Stimulated activated naive B cell treated with anti-CD40 and anti-IgM and Interleukin-4, amounts not matched to agents 10 μg/mL and 1 μg/mL and 100 μg/mL, for 72 hours (primary cell): ENCODE measurements around the gene ADCYAP1R1.
A peak's percentile ranks its signal among the peaks of the same experiment; 100 is the strongest.
"Not testable (repeated sequence)": the region's sequence is repeated elsewhere in the genome, so short reads cannot be mapped to it uniquely, and the experiment has no call there.

Experiments used
- ATAC-seq, 2 donors: fragments of 150-1000 bp; cut with Tn5 transposase; replicated peaks; 2 replicates each; pipeline ENCODE4 v1.10.0; 2021; ENCODE audit warnings: moderate library complexity in 1 of 2
- DNase-seq: peaks from one replicate; pipeline ENCODE4 v3.0.0; 2021
- H3K27ac Mint-ChIP-seq: one replicate; pipeline ENCODE4 v1.8.0; 2022; ENCODE audit warnings: mild to moderate bottlenecking, mixed read lengths
- H3K27me3 Mint-ChIP-seq, 2 donors: one replicate each; pipeline ENCODE4 v1.8.0; 2022; ENCODE audit warnings: mixed read lengths in 2 of 2
- H3K36me3 Mint-ChIP-seq, 2 donors: one replicate each; pipeline ENCODE4 v1.8.0; 2022; ENCODE audit warnings: mixed read lengths in 2 of 2, mild to moderate bottlenecking in 1 of 2
- H3K4me1 Mint-ChIP-seq, 2 donors: one replicate each; pipeline ENCODE4 v1.8.0; 2022; ENCODE audit warnings: mixed read lengths in 2 of 2, mild to moderate bottlenecking in 1 of 2
- H3K4me3 Mint-ChIP-seq, 2 donors: one replicate each; pipeline ENCODE4 v1.8.0; 2022; ENCODE audit warnings: mild to moderate bottlenecking in 2 of 2, mixed read lengths in 2 of 2, moderate library complexity in 1 of 2
- H3K9me3 Mint-ChIP-seq, 2 donors: one replicate each; pipeline ENCODE4 v1.8.0; 2022; ENCODE audit warnings: mixed read lengths in 2 of 2, mild to moderate bottlenecking in 1 of 2

Gene ADCYAP1R1

GRCh38 chr7:31123321-31123720 is 71.2 kb downstream of the ADCYAP1R1 start:
- peaks cover 0 to 3% of the 10 kb centered on the region in 2 donors for H3K9me3 Mint-ChIP-seq
- H3K27me3 Mint-ChIP-seq = peaks cover 17 to 51% of the 10 kb centered on the region in 2 donors
- no peaks in the 10 kb centered on the region for H3K4me1 Mint-ChIP-seq
- H3K27ac Mint-ChIP-seq = no peak overlapping the region
- no peak overlapping the region for H3K4me3 Mint-ChIP-seq
- H3K36me3 Mint-ChIP-seq = no peaks in the 10 kb centered on the region
- no peak for DNase-seq
- ATAC-seq = no peak

- Mint-ChIP-seq H3K4me1 (no peaks in the 10 kb centered on the region), H3K27ac (no peak overlapping the region)
- DNase-seq = no peak
These were observed 71.6 kb downstream of the ADCYAP1R1 start for GRCh38 chr7:31123726-31124125.

GRCh38 chr7:31125171-31125570 is 73.1 kb downstream of the ADCYAP1R1 start:
- Mint-ChIP-seq H3K27ac (no peak overlapping the region), H3K4me1 (no peaks in the 10 kb centered on the region), H3K9me3 (peaks cover 0 to 3% of the 10 kb centered on the region in 2 donors), H3K4me3 (no peak overlapping the region), H3K36me3 (no peaks in the 10 kb centered on the region), H3K27me3 (peaks cover 29 to 52% of the 10 kb centered on the region in 2 donors)
- ATAC-seq (no peak), DNase-seq (no peak)

More at GRCh38 chr7:31123726-31124125, 71.6 kb downstream of the ADCYAP1R1 start:
- H3K36me3 Mint-ChIP-seq = no peaks in the 10 kb centered on the region
- H3K9me3 Mint-ChIP-seq = peaks cover 0 to 3% of the 10 kb centered on the region in 2 donors
- peaks cover 17 to 51% of the 10 kb centered on the region in 2 donors for H3K27me3 Mint-ChIP-seq
- no peak overlapping the region for H3K4me3 Mint-ChIP-seq
- no peak for ATAC-seq

- H3K27ac Mint-ChIP-seq = no peak overlapping the region
These were observed 74.9 kb downstream of the ADCYAP1R1 start for GRCh38 chr7:31126976-31127375.

GRCh38 chr7:31129067-31129466 is 77.0 kb downstream of the ADCYAP1R1 start:
- no peak overlapping the region for H3K4me3 Mint-ChIP-seq
- DNase-seq (no peak), ATAC-seq (no peak)
- H3K27ac Mint-ChIP-seq = no peak overlapping the region
- peaks cover 14 to 32% of the 10 kb centered on the region in 2 donors for H3K27me3 Mint-ChIP-seq
- H3K36me3 Mint-ChIP-seq = no peaks in the 10 kb centered on the region
- no peaks in the 10 kb centered on the region for H3K4me1 Mint-ChIP-seq
- H3K9me3 Mint-ChIP-seq = peaks cover 0 to 3% of the 10 kb centered on the region in 2 donors

More at GRCh38 chr7:31126976-31127375, 74.9 kb downstream of the ADCYAP1R1 start:
- DNase-seq (no peak), ATAC-seq (no peak)
- H3K27me3 Mint-ChIP-seq = peaks cover 25 to 37% of the 10 kb centered on the region in 2 donors
- no peaks in the 10 kb centered on the region for H3K36me3 Mint-ChIP-seq
- H3K9me3 Mint-ChIP-seq = peaks cover 0 to 3% of the 10 kb centered on the region in 2 donors
- H3K4me3 Mint-ChIP-seq = no peak overlapping the region
- H3K4me1 Mint-ChIP-seq = no peaks in the 10 kb centered on the region

GRCh38 chr7:31133497-31133896 is 81.4 kb downstream of the ADCYAP1R1 start:
- Mint-ChIP-seq H3K36me3 (no peaks in the 10 kb centered on the region), H3K4me1 (peaks cover 0 to 4% of the 10 kb centered on the region in 2 donors), H3K27me3 (peaks cover 6 to 17% of the 10 kb centered on the region in 2 donors), H3K9me3 (no peaks in the 10 kb centered on the region), H3K27ac (no peak overlapping the region), H3K4me3 (no peak overlapping the region)
- DNase-seq (no peak), ATAC-seq (no peak)

- ATAC-seq = peak; percentile 87 to 90
- Mint-ChIP-seq H3K4me3 (no peak overlapping the region), H3K4me1 (peaks cover 0 to 4% of the 10 kb centered on the region in 2 donors)
These were observed 82.4 kb downstream of the ADCYAP1R1 start for GRCh38 chr7:31134246-31135188.

GRCh38 chr7:31137234-31137633 is 85.1 kb downstream of the ADCYAP1R1 start:
- no peaks in the 10 kb centered on the region for H3K36me3 Mint-ChIP-seq
- ATAC-seq (no peak), DNase-seq (no peak)
- H3K4me1 Mint-ChIP-seq = peaks cover 0 to 4% of the 10 kb centered on the region in 2 donors
- peaks cover 5% of the 10 kb centered on the region in 2 donors for H3K27me3 Mint-ChIP-seq
- no peak overlapping the region for H3K27ac Mint-ChIP-seq
- no peak overlapping the region for H3K4me3 Mint-ChIP-seq
- no peaks in the 10 kb centered on the region for H3K9me3 Mint-ChIP-seq

More at GRCh38 chr7:31134246-31135188, 82.4 kb downstream of the ADCYAP1R1 start:
- Mint-ChIP-seq H3K36me3 (no peaks in the 10 kb centered on the region), H3K27me3 (peaks cover under 1 to 10% of the 10 kb centered on the region in 2 donors), H3K9me3 (no peaks in the 10 kb centered on the region), H3K27ac (peak overlapping the region; percentile 31)
- peak; percentile 16 for DNase-seq

GRCh38 chr7:31145339-31145738 is 93.2 kb downstream of the ADCYAP1R1 start:
- Mint-ChIP-seq H3K4me1 (no peaks in the 10 kb centered on the region), H3K4me3 (no peak overlapping the region), H3K36me3 (no peaks in the 10 kb centered on the region), H3K27ac (no peak overlapping the region), H3K27me3 (peaks cover 23 to 39% of the 10 kb centered on the region in 2 donors), H3K9me3 (peaks cover 0 to 3% of the 10 kb centered on the region in 2 donors)
- ATAC-seq (no peak), DNase-seq (no peak)

GRCh38 chr7:31146030-31146429 is 93.9 kb downstream of the ADCYAP1R1 start:
- ATAC-seq = no peak
- Mint-ChIP-seq H3K4me3 (no peak overlapping the region), H3K36me3 (no peaks in the 10 kb centered on the region), H3K9me3 (peaks cover 0 to 3% of the 10 kb centered on the region in 2 donors), H3K27ac (no peak overlapping the region), H3K27me3 (peaks cover 23 to 39% of the 10 kb centered on the region in 2 donors), H3K4me1 (no peaks in the 10 kb centered on the region)
- DNase-seq = no peak

- Mint-ChIP-seq H3K27ac (no peak overlapping the region), H3K9me3 (peaks cover 0 to 3% of the 10 kb centered on the region in 2 donors), H3K4me1 (no peaks in the 10 kb centered on the region), H3K4me3 (no peak overlapping the region), H3K36me3 (no peaks in the 10 kb centered on the region), H3K27me3 (peaks cover 23 to 39% of the 10 kb centered on the region in 2 donors)
- no peak for ATAC-seq
- DNase-seq = no peak
These were observed 94.4 kb downstream of the ADCYAP1R1 start for GRCh38 chr7:31146538-31146937.

- Mint-ChIP-seq H3K27ac (no peak overlapping the region), H3K4me1 (no peaks in the 10 kb centered on the region), H3K27me3 (peaks cover 5 to 10% of the 10 kb centered on the region in 2 donors), H3K9me3 (peaks cover 7% of the 10 kb centered on the region in 2 donors), H3K36me3 (no peaks in the 10 kb centered on the region), H3K4me3 (no peak overlapping the region)
- ATAC-seq (no peak), DNase-seq (no peak)
These were observed 99.7 kb downstream of the ADCYAP1R1 start for GRCh38 chr7:31151849-31152248.

GRCh38 chr7:31153318-31153717 is 101.2 kb downstream of the ADCYAP1R1 start:
- not testable (repeated sequence) for H3K4me3 Mint-ChIP-seq, H3K9me3 Mint-ChIP-seq, H3K27ac Mint-ChIP-seq, H3K36me3 Mint-ChIP-seq, ATAC-seq, DNase-seq, H3K27me3 Mint-ChIP-seq, H3K4me1 Mint-ChIP-seq

- H3K9me3 Mint-ChIP-seq = peaks cover 4% of the 10 kb centered on the region in 2 donors
These were observed 108.8 kb downstream of the ADCYAP1R1 start for GRCh38 chr7:31160941-31161340.

More at GRCh38 chr7:31160941-31161340, 108.8 kb downstream of the ADCYAP1R1 start:
- no peak for DNase-seq
- Mint-ChIP-seq H3K36me3 (no peaks in the 10 kb centered on the region), H3K4me1 (no peaks in the 10 kb centered on the region), H3K4me3 (no peak overlapping the region), H3K27ac (no peak overlapping the region), H3K27me3 (peaks cover 0 to 8% of the 10 kb centered on the region in 2 donors)
- ATAC-seq = no peak
